HCT116 (cell line): Measurements from ENCODE around the gene FCER1G.

Experiments used
- EGR1 ChIP-seq: IDR thresholded peaks from 2 replicates; pipeline ENCODE4 v1.6.1; 2012; ENCODE audit warnings: low read depth
- FOSL1 ChIP-seq: IDR thresholded peaks from 2 replicates; pipeline ENCODE4 v1.6.1; 2012; ENCODE audit warnings: low read depth
- JUND ChIP-seq: IDR thresholded peaks from 2 replicates; pipeline ENCODE4 v1.6.1; 2012
- POLR2A ChIP-seq: IDR thresholded peaks from 2 replicates; pipeline ENCODE4 v1.7.0; 2011; ENCODE audit warnings: borderline replicate concordance; ENCODE audit not compliant: insufficient read depth, insufficient read length; ENCODE audit errors: extremely low read depth
- SRF ChIP-seq: IDR thresholded peaks from 2 replicates; pipeline ENCODE4 v1.6.1; 2012; ENCODE audit warnings: low read depth
- ZFX ChIP-seq: fragments of 450-650 bp; IDR thresholded peaks from 2 replicates; pipeline ENCODE4 v1.6.1; 2017
- TF ChIP-seq, protein P1 (sequence below), 3 experiments: fragments of 200-600 bp in 1 of 3; sonication (generic) in 1 of 3; IDR thresholded peaks in 2 of 3; conservative IDR thresholded peaks in 1 of 3; 2 replicates each; pipeline ENCODE4 v1.5.1; 2012 to 2017; ENCODE audit warnings: low read depth in 2 of 3, low read length in 2 of 3, antibody characterized with exemption in 1 of 3, borderline replicate concordance in 1 of 3, control low read depth in 1 of 3, mild to moderate bottlenecking in 1 of 3, mixed read lengths in 1 of 3, mixed run types in 1 of 3, moderate library complexity in 1 of 3; ENCODE audit not compliant: insufficient read depth in 1 of 3
- TF ChIP-seq, protein P2 (sequence below): IDR thresholded peaks from 2 replicates; pipeline ENCODE4 v1.6.1; 2012

DNA sequence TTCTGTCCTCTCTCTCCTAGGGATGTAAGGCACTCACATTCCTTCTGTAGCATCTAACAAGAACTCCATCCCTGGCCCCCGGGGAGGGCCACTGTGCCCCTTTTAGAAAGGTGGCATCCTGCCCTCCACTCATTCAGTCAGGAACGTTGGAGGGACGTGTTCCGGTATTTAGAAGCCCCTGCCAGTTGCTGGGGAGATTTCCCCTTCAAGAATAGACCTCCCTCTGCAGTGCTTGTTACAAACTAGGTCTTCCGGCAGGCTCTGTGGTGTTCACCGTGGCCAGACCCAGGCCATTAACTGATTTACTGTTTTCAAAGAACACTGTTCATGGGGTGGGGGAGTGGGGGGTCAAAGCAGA lies 44.2 kb downstream of the FCER1G start:
- TF ChIP-seq, protein P1, sequence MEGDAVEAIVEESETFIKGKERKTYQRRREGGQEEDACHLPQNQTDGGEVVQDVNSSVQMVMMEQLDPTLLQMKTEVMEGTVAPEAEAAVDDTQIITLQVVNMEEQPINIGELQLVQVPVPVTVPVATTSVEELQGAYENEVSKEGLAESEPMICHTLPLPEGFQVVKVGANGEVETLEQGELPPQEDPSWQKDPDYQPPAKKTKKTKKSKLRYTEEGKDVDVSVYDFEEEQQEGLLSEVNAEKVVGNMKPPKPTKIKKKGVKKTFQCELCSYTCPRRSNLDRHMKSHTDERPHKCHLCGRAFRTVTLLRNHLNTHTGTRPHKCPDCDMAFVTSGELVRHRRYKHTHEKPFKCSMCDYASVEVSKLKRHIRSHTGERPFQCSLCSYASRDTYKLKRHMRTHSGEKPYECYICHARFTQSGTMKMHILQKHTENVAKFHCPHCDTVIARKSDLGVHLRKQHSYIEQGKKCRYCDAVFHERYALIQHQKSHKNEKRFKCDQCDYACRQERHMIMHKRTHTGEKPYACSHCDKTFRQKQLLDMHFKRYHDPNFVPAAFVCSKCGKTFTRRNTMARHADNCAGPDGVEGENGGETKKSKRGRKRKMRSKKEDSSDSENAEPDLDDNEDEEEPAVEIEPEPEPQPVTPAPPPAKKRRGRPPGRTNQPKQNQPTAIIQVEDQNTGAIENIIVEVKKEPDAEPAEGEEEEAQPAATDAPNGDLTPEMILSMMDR (IDR thresholded peaks at IDR 0.05 in 2 of 3, conservative IDR thresholded peaks at IDR 0.05 in 1 of 3; ENCODE audit: borderline replicate concordance in 1 of 3, insufficient read depth in 1 of 3, low read depth in 2 of 3, low read length in 2 of 3) = no peak
- TF ChIP-seq ZFX = no peak
- TF ChIP-seq POLR2A = no peak
- TF ChIP-seq FOSL1 = no peak
- TF ChIP-seq SRF = no peak
- TF ChIP-seq, protein P2, sequence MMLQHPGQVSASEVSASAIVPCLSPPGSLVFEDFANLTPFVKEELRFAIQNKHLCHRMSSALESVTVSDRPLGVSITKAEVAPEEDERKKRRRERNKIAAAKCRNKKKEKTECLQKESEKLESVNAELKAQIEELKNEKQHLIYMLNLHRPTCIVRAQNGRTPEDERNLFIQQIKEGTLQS = no peak
- no peak for TF ChIP-seq JUND
- no peak for TF ChIP-seq EGR1
